ENCODE results near the gene ZBTB12.

Gene ZBTB12

GRCh38 chr6:31888276-31889258 lies 13.3 kb downstream of the ZBTB12 start:
- TF ChIP-seq CTCF (IDR thresholded peaks at IDR 0.05) (peak; percentile 90), ZFX (IDR thresholded peaks at IDR 0.05; ENCODE audit: borderline replicate concordance) (no peak)
- no peak overlapping the region for H3K27ac ChIP-seq

GRCh38 chr6:31887173-31888007 lies 14.5 kb downstream of the ZBTB12 start:
- H3K27ac ChIP-seq = no peak overlapping the region
- no peak for TF ChIP-seq CTCF (IDR thresholded peaks at IDR 0.05)
- no peak for TF ChIP-seq ZFX (IDR thresholded peaks at IDR 0.05; ENCODE audit: borderline replicate concordance)

- H3K27ac ChIP-seq = no peak overlapping the region
- TF ChIP-seq CTCF (IDR thresholded peaks at IDR 0.05) (no peak), ZFX (IDR thresholded peaks at IDR 0.05; ENCODE audit: borderline replicate concordance) (no peak)
Measured at GRCh38 chr6:31886541-31886991, 15.3 kb downstream of the ZBTB12 start.

- H3K27ac ChIP-seq = no peak overlapping the region
- TF ChIP-seq ZFX (IDR thresholded peaks at IDR 0.05; ENCODE audit: borderline replicate concordance) (no peak), CTCF (IDR thresholded peaks at IDR 0.05) (no peak)
Measured at GRCh38 chr6:31884528-31885035, 17.3 kb downstream of the ZBTB12 start.

- H3K27ac ChIP-seq = no peak overlapping the region
- no peak for TF ChIP-seq CTCF (IDR thresholded peaks at IDR 0.05)
- no peak for TF ChIP-seq ZFX (IDR thresholded peaks at IDR 0.05; ENCODE audit: borderline replicate concordance)
Measured at GRCh38 chr6:31883676-31884075, 18.2 kb downstream of the ZBTB12 start.

GRCh38 chr6:31882344-31882743 lies 19.5 kb downstream of the ZBTB12 start:
- no peak for TF ChIP-seq ZFX (IDR thresholded peaks at IDR 0.05; ENCODE audit: borderline replicate concordance)
- no peak for TF ChIP-seq CTCF (IDR thresholded peaks at IDR 0.05)
- H3K27ac ChIP-seq = peak overlapping the region; percentile 2; the same call in 1 of the 2 replicates
